ENCODE results near the gene IP6K3.

Gene IP6K3

GRCh38 chr6:33672808-33673207 is 73.9 kb downstream of the IP6K3 start:
- no peak for DNase-seq (ENCODE audit: low read depth)

- no peak for DNase-seq (ENCODE audit: low read depth)
These were observed 75.0 kb downstream of the IP6K3 start for GRCh38 chr6:33671744-33672072.
